ENCODE data around the gene PSMB4. TPM values are rescaled to one million over a fixed set of nuclear protein-coding genes. Genes with fewer than 3 reads are reported as not detected.

Gene PSMB4
- total RNA-seq, 1 experiment from 2014 or later, result 320 TPM

- Mint-ChIP-seq H3K4me3 (ENCODE audit: unreplicated experiment) (no peak overlapping the region), H3K4me1 (ENCODE audit: insufficient read depth, unreplicated experiment) (peaks cover 11% of the 10 kb centered on the region), H3K27ac (ENCODE audit: low read depth, unreplicated experiment) (peak overlapping the region; percentile 47), H3K36me3 (ENCODE audit: insufficient read depth, unreplicated experiment) (peaks cover 97% of the 10 kb centered on the region), H3K9me3 (ENCODE audit: unreplicated experiment) (no peaks in the 10 kb centered on the region), H3K27me3 (ENCODE audit: insufficient read depth, unreplicated experiment) (no peaks in the 10 kb centered on the region)
- BruUV-seq (replicated peaks), result no TSS peak
- CTCF ChIA-PET, result interaction anchor here (0.7 to 2.2 kb wide), 3 partner anchors 8 to 11 kb away, joined by 3 to 11 read pairs (median 4); no protein-coding TSS in a partner anchor
- DNase-seq (ENCODE audit: unreplicated experiment), result no peak
- intact Hi-C loops (cut with micrococcal nuclease), result no loop called here
- POLR2A ChIA-PET, result interaction anchor here (1.2 to 3.0 kb wide), 4 partner anchors 15 to 105 kb away, joined by 3 to 10 read pairs (median 6); partner anchors contain the start of gene SELENBP1
- no peak for TF ChIP-seq CTCF (IDR thresholded peaks at IDR 0.05; ENCODE audit: unreplicated experiment)
These were observed 6.8 kb downstream of the PSMB4 start for GRCh38 chr1:151406176-151406575.

GRCh38 chr1:151407304-151407703 lies 7.9 kb downstream of the PSMB4 start:
- TF ChIP-seq CTCF (IDR thresholded peaks at IDR 0.05; ENCODE audit: unreplicated experiment), result no peak
- Mint-ChIP-seq H3K9me3 (ENCODE audit: unreplicated experiment) (no peaks in the 10 kb centered on the region), H3K36me3 (ENCODE audit: insufficient read depth, unreplicated experiment) (peaks cover 97% of the 10 kb centered on the region), H3K4me3 (ENCODE audit: unreplicated experiment) (no peak overlapping the region), H3K27me3 (ENCODE audit: insufficient read depth, unreplicated experiment) (no peaks in the 10 kb centered on the region), H3K27ac (ENCODE audit: low read depth, unreplicated experiment) (no peak overlapping the region), H3K4me1 (ENCODE audit: insufficient read depth, unreplicated experiment) (peaks cover 5% of the 10 kb centered on the region)
- CTCF ChIA-PET, result interaction anchor here (0.5 to 1.2 kb wide), 4 partner anchors 27 to 107 kb away, joined by 3 to 5 read pairs (median 3); no protein-coding TSS in a partner anchor
- POLR2A ChIA-PET, result interaction anchor here (0.8 to 2.0 kb wide), 5 partner anchors 8 to 751 kb away, joined by 3 to 7 read pairs (median 4); partner anchors contain the start of gene PSMB4
- no TSS peak for BruUV-seq (replicated peaks)
- intact Hi-C loops (cut with micrococcal nuclease), result no loop called here
- DNase-seq (ENCODE audit: unreplicated experiment), result no peak

- H3K27me3 Mint-ChIP-seq (ENCODE audit: insufficient read depth, unreplicated experiment), result no peaks in the 10 kb centered on the region
- CTCF ChIA-PET, result no interaction called here
- no peak overlapping the region for H3K27ac Mint-ChIP-seq (ENCODE audit: low read depth, unreplicated experiment)
- intact Hi-C loops (cut with micrococcal nuclease), result no loop called here
- peaks cover 98% of the 10 kb centered on the region for H3K36me3 Mint-ChIP-seq (ENCODE audit: insufficient read depth, unreplicated experiment)
- no peaks in the 10 kb centered on the region for H3K9me3 Mint-ChIP-seq (ENCODE audit: unreplicated experiment)
- BruUV-seq (replicated peaks), result no TSS peak
- no peak for DNase-seq (ENCODE audit: unreplicated experiment)
- H3K4me3 Mint-ChIP-seq (ENCODE audit: unreplicated experiment), result no peak overlapping the region
- peaks cover 5% of the 10 kb centered on the region for H3K4me1 Mint-ChIP-seq (ENCODE audit: insufficient read depth, unreplicated experiment)
- TF ChIP-seq CTCF (IDR thresholded peaks at IDR 0.05; ENCODE audit: unreplicated experiment), result no peak
- POLR2A ChIA-PET, result interaction anchor here (2.0 kb wide), 1 partner anchor 10 kb away, joined by 6 read pairs; the partner anchor contains the start of gene PSMB4
These were observed 9.5 kb downstream of the PSMB4 start for GRCh38 chr1:151408891-151409290.

- no peak for DNase-seq (ENCODE audit: unreplicated experiment)
- Mint-ChIP-seq H3K36me3 (ENCODE audit: insufficient read depth, unreplicated experiment) (peaks cover 98% of the 10 kb centered on the region), H3K4me3 (ENCODE audit: unreplicated experiment) (no peak overlapping the region), H3K27ac (ENCODE audit: low read depth, unreplicated experiment) (no peak overlapping the region), H3K4me1 (ENCODE audit: insufficient read depth, unreplicated experiment) (peaks cover 5% of the 10 kb centered on the region), H3K9me3 (ENCODE audit: unreplicated experiment) (no peaks in the 10 kb centered on the region), H3K27me3 (ENCODE audit: insufficient read depth, unreplicated experiment) (no peaks in the 10 kb centered on the region)
- CTCF ChIA-PET, result interaction anchor here (0.6 to 1.7 kb wide), 3 partner anchors 27 to 112 kb away, joined by 3 to 6 read pairs (median 5); no protein-coding TSS in a partner anchor
- POLR2A ChIA-PET, result interaction anchor here (0.8 to 4.8 kb wide), 3 partner anchors 11 to 40 kb away, joined by 3 to 46 read pairs (median 3); partner anchors contain the start of genes PSMB4 and SELENBP1
- BruUV-seq (replicated peaks), result no TSS peak
- intact Hi-C loops (cut with micrococcal nuclease), result no loop called here
- TF ChIP-seq CTCF (IDR thresholded peaks at IDR 0.05; ENCODE audit: unreplicated experiment), result no peak
These were observed 12.5 kb downstream of the PSMB4 start for GRCh38 chr1:151411884-151412283.
